VCaP (cell line): ENCODE data around the gene XRN2.

ENCODE experiments used
- H3K27ac ChIP-seq: fragments of 450-650 bp; 2 replicates; pipeline ENCODE4 v1.5.1; 2017
- TF ChIP-seq, protein P1 (sequence below): fragments of 450-650 bp; conservative IDR thresholded peaks from 2 replicates; pipeline ENCODE4 v1.5.1; 2017; ENCODE audit warnings: mild to moderate bottlenecking, moderate library complexity

XRN2 gene, protein sequence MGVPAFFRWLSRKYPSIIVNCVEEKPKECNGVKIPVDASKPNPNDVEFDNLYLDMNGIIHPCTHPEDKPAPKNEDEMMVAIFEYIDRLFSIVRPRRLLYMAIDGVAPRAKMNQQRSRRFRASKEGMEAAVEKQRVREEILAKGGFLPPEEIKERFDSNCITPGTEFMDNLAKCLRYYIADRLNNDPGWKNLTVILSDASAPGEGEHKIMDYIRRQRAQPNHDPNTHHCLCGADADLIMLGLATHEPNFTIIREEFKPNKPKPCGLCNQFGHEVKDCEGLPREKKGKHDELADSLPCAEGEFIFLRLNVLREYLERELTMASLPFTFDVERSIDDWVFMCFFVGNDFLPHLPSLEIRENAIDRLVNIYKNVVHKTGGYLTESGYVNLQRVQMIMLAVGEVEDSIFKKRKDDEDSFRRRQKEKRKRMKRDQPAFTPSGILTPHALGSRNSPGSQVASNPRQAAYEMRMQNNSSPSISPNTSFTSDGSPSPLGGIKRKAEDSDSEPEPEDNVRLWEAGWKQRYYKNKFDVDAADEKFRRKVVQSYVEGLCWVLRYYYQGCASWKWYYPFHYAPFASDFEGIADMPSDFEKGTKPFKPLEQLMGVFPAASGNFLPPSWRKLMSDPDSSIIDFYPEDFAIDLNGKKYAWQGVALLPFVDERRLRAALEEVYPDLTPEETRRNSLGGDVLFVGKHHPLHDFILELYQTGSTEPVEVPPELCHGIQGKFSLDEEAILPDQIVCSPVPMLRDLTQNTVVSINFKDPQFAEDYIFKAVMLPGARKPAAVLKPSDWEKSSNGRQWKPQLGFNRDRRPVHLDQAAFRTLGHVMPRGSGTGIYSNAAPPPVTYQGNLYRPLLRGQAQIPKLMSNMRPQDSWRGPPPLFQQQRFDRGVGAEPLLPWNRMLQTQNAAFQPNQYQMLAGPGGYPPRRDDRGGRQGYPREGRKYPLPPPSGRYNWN

DNA sequence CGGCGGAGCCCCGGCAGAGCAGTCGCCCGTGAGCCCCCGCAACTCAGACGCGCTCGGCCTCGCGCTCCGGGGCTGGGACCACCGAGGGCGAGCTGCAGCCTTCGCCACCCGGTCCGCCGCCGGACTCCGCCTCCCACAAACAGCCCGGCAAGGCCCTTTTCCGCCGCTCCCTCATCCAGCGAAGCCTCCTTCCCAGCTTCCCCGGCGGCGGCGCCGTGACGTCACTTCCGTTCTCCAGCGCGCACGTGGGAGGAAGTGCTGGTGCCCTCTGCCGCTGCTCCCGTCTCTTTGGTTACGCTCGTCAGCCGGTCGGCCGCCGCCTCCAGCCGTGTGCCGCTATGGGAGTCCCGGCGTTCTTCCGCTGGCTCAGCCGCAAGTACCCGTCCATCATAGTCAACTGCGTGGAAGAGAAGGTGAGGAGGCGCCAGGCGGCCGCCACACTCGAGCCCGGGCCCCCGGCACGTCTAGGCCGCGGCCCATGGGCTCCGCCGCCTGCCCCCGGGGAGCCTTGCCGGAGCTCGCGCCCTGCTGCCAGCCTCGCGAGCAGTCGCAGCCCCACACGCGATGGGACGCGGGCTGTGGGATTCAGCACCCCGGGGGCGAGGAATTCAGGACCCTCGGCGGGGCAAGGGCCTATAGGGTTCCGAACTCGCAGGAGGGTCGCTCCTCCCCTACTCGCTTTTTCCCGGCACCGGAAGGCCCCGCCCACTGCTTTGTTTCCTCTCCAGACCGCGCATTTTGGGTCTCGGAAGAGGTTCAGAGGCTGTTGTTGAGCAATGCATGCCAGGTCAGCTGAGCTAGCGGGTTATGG, at the start of gene XRN2:
XRN2 (plus strand) TSS at position 271 of the 811 bp plus-strand sequence; CDS start at position 339, 68 bp downstream.
- peak within 1 kb of the TSS; percentile 98 for H3K27ac ChIP-seq

DNA sequence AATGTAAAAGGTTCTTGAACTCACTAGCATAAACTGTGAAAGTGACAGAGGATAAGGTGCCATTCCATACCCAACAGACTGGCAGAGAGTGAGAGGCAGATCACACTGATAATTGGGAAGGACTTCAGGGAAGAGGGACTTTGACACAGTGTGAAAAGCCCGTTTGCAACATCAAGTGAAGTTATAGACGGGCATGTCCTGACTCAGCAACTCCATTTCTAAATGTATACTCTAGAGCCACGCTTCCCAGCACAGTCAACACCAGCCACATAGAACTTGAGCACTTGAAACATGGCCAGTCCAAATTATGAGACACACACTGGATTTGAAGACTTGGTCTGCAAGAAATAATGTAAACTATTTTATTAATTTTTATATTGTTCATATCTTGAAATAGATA, 45.9 kb upstream of the XRN2 start:
- TF ChIP-seq, protein P1, sequence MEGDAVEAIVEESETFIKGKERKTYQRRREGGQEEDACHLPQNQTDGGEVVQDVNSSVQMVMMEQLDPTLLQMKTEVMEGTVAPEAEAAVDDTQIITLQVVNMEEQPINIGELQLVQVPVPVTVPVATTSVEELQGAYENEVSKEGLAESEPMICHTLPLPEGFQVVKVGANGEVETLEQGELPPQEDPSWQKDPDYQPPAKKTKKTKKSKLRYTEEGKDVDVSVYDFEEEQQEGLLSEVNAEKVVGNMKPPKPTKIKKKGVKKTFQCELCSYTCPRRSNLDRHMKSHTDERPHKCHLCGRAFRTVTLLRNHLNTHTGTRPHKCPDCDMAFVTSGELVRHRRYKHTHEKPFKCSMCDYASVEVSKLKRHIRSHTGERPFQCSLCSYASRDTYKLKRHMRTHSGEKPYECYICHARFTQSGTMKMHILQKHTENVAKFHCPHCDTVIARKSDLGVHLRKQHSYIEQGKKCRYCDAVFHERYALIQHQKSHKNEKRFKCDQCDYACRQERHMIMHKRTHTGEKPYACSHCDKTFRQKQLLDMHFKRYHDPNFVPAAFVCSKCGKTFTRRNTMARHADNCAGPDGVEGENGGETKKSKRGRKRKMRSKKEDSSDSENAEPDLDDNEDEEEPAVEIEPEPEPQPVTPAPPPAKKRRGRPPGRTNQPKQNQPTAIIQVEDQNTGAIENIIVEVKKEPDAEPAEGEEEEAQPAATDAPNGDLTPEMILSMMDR = no peak

More for the DNA sequence above, at the start of gene XRN2:
- TF ChIP-seq, protein P1 = 0 out of 2 replicates have a peak, but pooled peaks have one; percentile 9

DNA sequence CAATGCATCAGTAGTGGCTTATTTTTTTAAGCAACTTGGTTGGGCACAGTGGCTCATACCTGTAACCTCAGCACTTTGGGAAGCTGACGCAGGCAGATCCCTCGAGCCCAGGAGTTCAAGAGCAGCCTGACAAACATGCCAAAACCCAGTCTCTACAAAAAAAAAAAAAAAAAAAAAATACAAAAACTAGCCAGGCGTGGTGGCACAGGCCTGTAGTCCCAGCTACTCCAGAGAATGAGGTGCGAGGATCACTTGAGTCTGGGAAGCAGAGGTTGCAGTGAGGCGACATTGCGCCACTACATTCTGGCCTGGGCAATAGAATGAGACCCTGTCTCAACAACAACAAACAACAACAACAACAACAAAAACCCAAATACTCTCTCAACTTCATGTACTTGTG, 44.7 kb upstream of the XRN2 start:
- TF ChIP-seq, protein P1 = no peak
- H3K27ac ChIP-seq = no peak overlapping the region

More for the DNA sequence above, 45.9 kb upstream of the XRN2 start:
- no peak overlapping the region for H3K27ac ChIP-seq

DNA sequence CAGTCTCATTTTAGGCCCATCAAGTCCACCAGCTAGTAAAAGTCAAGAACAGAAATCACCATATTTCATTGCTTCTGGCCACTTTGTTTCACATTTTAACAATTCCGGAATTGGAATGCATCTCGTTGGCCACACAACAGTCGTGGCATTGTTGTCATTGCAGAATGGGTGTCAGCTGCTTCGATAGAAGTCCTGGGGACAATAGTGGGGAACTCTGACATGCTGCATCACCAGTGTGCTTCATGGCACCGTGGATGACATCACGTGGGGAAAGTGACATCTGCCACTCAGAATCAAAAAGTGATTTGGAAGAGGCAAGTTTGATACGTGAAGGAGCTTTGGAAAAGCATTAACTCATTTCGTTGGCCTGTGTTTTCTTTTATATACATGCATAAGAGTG, 43.8 kb upstream of the XRN2 start:
- TF ChIP-seq, protein P1 = no peak
- no peak overlapping the region for H3K27ac ChIP-seq

DNA sequence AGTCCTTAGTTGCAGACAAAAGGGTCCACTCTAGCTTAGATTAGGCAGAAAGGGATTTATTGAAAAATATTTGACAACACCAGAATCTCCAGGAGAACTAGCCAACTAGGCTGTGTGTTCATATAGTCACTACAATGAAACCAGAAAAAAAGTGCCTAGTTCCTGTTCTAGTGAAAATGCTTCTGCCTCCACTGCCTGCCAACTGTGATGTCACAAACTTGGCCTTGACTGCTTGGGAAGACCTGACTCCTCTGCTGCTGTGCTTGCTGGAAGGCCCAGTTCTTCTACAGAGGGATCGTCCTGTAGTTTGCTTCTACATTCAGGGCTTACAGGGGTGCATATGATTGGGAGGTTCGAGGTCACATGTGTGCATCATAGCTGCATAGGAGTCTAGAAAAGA, 40.3 kb upstream of the XRN2 start:
- TF ChIP-seq, protein P1 = no peak
- no peak overlapping the region for H3K27ac ChIP-seq

DNA sequence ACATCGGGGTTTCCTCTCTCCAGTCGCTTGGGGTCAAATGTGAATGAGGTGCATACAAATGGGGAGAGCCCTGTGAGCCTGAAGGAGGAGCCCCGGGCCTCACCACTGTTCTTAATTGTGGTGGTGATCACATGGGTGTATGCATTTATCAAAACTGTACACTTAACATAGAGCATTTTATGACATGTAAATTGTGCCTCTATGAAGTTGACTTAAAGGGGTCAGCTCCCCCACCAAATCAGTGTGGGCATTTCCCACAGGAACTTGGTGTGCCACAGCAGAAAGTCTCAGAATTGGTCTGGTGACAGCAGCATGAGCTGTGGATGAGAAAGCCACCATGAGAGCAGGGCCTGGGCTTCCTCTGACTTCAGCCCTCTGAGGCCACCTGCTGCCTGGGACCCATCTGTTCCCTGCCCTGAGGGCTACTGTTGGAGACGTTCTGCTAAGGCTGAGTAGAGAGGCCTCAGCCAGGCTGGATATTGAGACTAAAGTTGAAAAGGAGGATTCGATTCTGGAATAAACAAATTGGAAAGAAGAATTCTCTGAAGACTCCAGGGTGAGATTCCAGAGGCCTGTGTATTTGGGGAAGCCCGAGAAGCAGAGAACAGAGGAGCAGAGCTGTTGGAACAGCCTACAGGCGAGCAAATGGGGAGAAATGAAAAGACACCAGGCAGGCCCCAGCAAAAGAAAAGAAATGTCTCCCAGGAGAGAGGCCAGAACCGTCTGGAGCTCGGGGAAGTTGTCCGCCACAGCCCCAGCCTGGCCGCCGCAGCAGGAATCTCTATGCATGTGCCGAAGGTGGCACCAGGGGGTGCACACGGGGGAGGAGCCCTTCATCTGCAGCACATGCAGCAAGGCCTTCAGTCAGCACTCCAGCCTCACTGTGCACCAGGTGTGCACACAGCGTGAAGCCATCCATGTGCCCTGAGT, 37.6 kb upstream of the XRN2 start:
- H3K27ac ChIP-seq = no peak overlapping the region
- TF ChIP-seq, protein P1 = no peak
